Measurements from ENCODE around the gene NOTCH3.

NOTCH3 gene

GRCh38 chr19:15244808-15245207 lies 44.0 kb upstream of the NOTCH3 start:
- peaks cover 6% of the 10 kb centered on the region; the same call in 1 of the 2 replicates for H3K36me3 ChIP-seq (replicated peaks; ENCODE audit: insufficient read depth, low read length)

GRCh38 chr19:15244106-15244803 lies 43.5 kb upstream of the NOTCH3 start:
- no peaks in the 10 kb centered on the region for H4K20me1 ChIP-seq (ENCODE audit: insufficient read depth, low read length)

More at GRCh38 chr19:15244808-15245207, 44.0 kb upstream of the NOTCH3 start:
- H3K4me2 ChIP-seq (ENCODE audit: low read depth, low read length): no peak overlapping the region
- no peaks in the 10 kb centered on the region for H4K20me1 ChIP-seq (ENCODE audit: insufficient read depth, low read length)
- H3K4me1 ChIP-seq (ENCODE audit: low read length): no peaks in the 10 kb centered on the region
- no peak for DNase-seq
- no peak overlapping the region for H3K27ac ChIP-seq (ENCODE audit: low read length)
- H3K27me3 ChIP-seq (replicated peaks; ENCODE audit: insufficient read depth, low read length): no peaks in the 10 kb centered on the region
- no peaks in the 10 kb centered on the region for H3K9me3 ChIP-seq (replicated peaks; ENCODE audit: insufficient read depth, low read length)
- H3K9me2 ChIP-seq (replicated peaks; ENCODE audit: insufficient read depth, low read length): no peaks in the 10 kb centered on the region
- no peak overlapping the region for H3K4me3 ChIP-seq (ENCODE audit: low read length)
- H3K9ac ChIP-seq (ENCODE audit: low read length): no peak overlapping the region
- TF ChIP-seq, protein P1, sequence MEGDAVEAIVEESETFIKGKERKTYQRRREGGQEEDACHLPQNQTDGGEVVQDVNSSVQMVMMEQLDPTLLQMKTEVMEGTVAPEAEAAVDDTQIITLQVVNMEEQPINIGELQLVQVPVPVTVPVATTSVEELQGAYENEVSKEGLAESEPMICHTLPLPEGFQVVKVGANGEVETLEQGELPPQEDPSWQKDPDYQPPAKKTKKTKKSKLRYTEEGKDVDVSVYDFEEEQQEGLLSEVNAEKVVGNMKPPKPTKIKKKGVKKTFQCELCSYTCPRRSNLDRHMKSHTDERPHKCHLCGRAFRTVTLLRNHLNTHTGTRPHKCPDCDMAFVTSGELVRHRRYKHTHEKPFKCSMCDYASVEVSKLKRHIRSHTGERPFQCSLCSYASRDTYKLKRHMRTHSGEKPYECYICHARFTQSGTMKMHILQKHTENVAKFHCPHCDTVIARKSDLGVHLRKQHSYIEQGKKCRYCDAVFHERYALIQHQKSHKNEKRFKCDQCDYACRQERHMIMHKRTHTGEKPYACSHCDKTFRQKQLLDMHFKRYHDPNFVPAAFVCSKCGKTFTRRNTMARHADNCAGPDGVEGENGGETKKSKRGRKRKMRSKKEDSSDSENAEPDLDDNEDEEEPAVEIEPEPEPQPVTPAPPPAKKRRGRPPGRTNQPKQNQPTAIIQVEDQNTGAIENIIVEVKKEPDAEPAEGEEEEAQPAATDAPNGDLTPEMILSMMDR (IDR thresholded peaks at IDR 0.05; ENCODE audit: low read length): no peak
- TF ChIP-seq EZH2phosphoT487 (IDR thresholded peaks at IDR 0.05; ENCODE audit: low read length): no peak
- no peak for TF ChIP-seq EZH2 (optimal IDR thresholded peaks at IDR 0.05; ENCODE audit: low read depth, low read length)
- H3F3A ChIP-seq (ENCODE audit: insufficient read depth, low read length): no peaks in the 10 kb centered on the region
- H2AFZ ChIP-seq (ENCODE audit: low read length): no peak overlapping the region
- H3K79me2 ChIP-seq (ENCODE audit: low read length): peaks cover 7% of the 10 kb centered on the region; the same call in 1 of the 2 replicates

DNA sequence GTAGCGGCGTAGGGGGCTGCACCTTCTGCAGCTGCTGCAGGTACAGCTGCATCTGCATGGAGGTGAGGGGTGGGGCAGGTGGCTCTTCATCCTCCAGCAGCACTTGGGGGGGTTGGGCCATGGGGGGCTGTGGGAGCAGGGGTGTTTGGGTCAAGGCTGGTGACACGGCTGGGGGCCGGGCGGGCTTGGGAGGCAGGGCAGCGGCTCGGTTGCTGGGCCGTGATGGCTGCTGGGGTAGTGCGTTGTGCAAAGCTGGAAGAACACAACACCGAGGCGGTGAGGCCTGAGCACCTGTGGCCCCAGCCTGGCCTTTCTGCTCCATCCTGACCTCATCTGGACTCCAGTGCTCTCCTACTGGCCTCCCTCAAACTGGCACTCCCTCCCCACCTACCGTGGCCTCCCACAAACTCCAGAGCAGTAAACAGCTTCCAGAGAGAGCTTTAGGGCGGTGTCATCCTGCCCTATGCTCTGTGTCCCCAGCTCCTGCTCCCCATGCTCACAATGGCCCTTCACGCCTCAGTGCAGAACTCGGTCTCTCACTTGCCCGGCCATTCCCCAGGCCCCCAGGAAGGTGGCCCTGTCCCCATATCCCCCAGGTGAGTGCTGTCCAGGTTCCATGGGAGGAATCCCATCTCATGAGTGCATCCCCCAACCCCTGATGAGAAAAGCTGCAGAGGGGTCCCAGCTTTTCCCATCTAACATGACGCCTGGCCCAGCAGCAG lies 42.6 kb upstream of the NOTCH3 start:
- no peak for TF ChIP-seq EZH2phosphoT487 (IDR thresholded peaks at IDR 0.05; ENCODE audit: low read length)
- TF ChIP-seq, protein P1 (IDR thresholded peaks at IDR 0.05; ENCODE audit: low read length): no peak
- TF ChIP-seq EZH2 (optimal IDR thresholded peaks at IDR 0.05; ENCODE audit: low read depth, low read length): no peak
- Histone ChIP-seq H3K27ac (ENCODE audit: low read length) (no peak overlapping the region), H3K4me3 (ENCODE audit: low read length) (no peak overlapping the region), H3K4me2 (ENCODE audit: low read depth, low read length) (no peak overlapping the region), H3K9me2 (replicated peaks; ENCODE audit: insufficient read depth, low read length) (no peaks in the 10 kb centered on the region), H3K9ac (ENCODE audit: low read length) (no peak overlapping the region), H4K20me1 (ENCODE audit: insufficient read depth, low read length) (no peaks in the 10 kb centered on the region), H2AFZ (ENCODE audit: low read length) (no peak overlapping the region), H3K36me3 (replicated peaks; ENCODE audit: insufficient read depth, low read length) (peaks cover 6% of the 10 kb centered on the region; the same call in 1 of the 2 replicates), H3F3A (ENCODE audit: insufficient read depth, low read length) (no peaks in the 10 kb centered on the region), H3K9me3 (replicated peaks; ENCODE audit: insufficient read depth, low read length) (no peaks in the 10 kb centered on the region), H3K4me1 (ENCODE audit: low read length) (no peaks in the 10 kb centered on the region), H3K27me3 (replicated peaks; ENCODE audit: insufficient read depth, low read length) (no peaks in the 10 kb centered on the region), H3K79me2 (ENCODE audit: low read length) (0 out of 2 replicates have a peak, but pooled peaks cover under 1% of the 10 kb centered on the region)
- no peak for DNase-seq

More at GRCh38 chr19:15244106-15244803, 43.5 kb upstream of the NOTCH3 start:
- TF ChIP-seq, protein P1 (IDR thresholded peaks at IDR 0.05; ENCODE audit: low read length): no peak
- TF ChIP-seq EZH2phosphoT487 (IDR thresholded peaks at IDR 0.05; ENCODE audit: low read length) (no peak), EZH2 (optimal IDR thresholded peaks at IDR 0.05; ENCODE audit: low read depth, low read length) (no peak)
- no peak for DNase-seq
- Histone ChIP-seq H3K9ac (ENCODE audit: low read length) (no peak overlapping the region), H3K4me2 (ENCODE audit: low read depth, low read length) (no peak overlapping the region), H3K27me3 (replicated peaks; ENCODE audit: insufficient read depth, low read length) (no peaks in the 10 kb centered on the region), H3K4me1 (ENCODE audit: low read length) (no peaks in the 10 kb centered on the region), H3K4me3 (ENCODE audit: low read length) (no peak overlapping the region), H3K9me2 (replicated peaks; ENCODE audit: insufficient read depth, low read length) (no peaks in the 10 kb centered on the region), H3K9me3 (replicated peaks; ENCODE audit: insufficient read depth, low read length) (no peaks in the 10 kb centered on the region), H3F3A (ENCODE audit: insufficient read depth, low read length) (no peaks in the 10 kb centered on the region), H3K79me2 (ENCODE audit: low read length) (peaks cover 7% of the 10 kb centered on the region; the same call in 1 of the 2 replicates), H2AFZ (ENCODE audit: low read length) (no peak overlapping the region), H3K27ac (ENCODE audit: low read length) (no peak overlapping the region), H3K36me3 (replicated peaks; ENCODE audit: insufficient read depth, low read length) (peaks cover 6% of the 10 kb centered on the region; the same call in 1 of the 2 replicates)

All from MM.1S (cell line).